WTC11 (cell line): ENCODE data around the gene COL4A1. TPM values are rescaled to one million over a fixed set of nuclear protein-coding genes. Genes with fewer than 3 reads are reported as not detected.

Experiments used
- ATAC-seq: fragments of 200-7000 bp; cut with Tn5 transposase; 2 replicates; pipeline ENCODE4 v1.10.0; 2021; ENCODE audit warnings: mild to moderate bottlenecking, moderate library complexity
- CTCF ChIA-PET: fragments of 300-600 bp; sonication (Branson Sonifier 250); formaldehyde crosslinking; loops from one replicate; lab custom pipeline; 2021; ENCODE audit warnings: antibody characterized with exemption; lab: Charles Lee
- POLR2A ChIA-PET: fragments of 350-600 bp; sonication (Branson Sonifier 250); formaldehyde crosslinking; loops from one replicate; lab custom pipeline; 2021; ENCODE audit warnings: antibody characterized with exemption; lab: Charles Lee
- DNase-seq: peaks from one replicate; pipeline ENCODE4 v3.0.0; 2021; ENCODE audit warnings: low spot score
- H3K27ac Mint-ChIP-seq: 2 replicates; pipeline ENCODE4 v1.8.0; 2021; ENCODE audit warnings: mixed read lengths
- H3K27me3 Mint-ChIP-seq: 2 replicates; pipeline ENCODE4 v1.8.0; 2021; ENCODE audit warnings: low read depth, mild to moderate bottlenecking, moderate library complexity, mixed read lengths
- H3K36me3 Mint-ChIP-seq: 2 replicates; pipeline ENCODE4 v1.8.0; 2021; ENCODE audit warnings: mixed read lengths
- H3K4me1 Mint-ChIP-seq: 2 replicates; pipeline ENCODE4 v1.8.0; 2022; ENCODE audit warnings: mixed read lengths
- H3K4me3 Mint-ChIP-seq: 2 replicates; pipeline ENCODE4 v1.8.0; 2021; ENCODE audit warnings: mild to moderate bottlenecking, moderate library complexity, mixed read lengths
- H3K9me3 Mint-ChIP-seq: 2 replicates; pipeline ENCODE4 v1.8.0; 2021; ENCODE audit warnings: mixed read lengths
- AR ChIP-seq: fragments of 250-450 bp; sonication (Bioruptor Pico); IDR thresholded peaks from 2 replicates; pipeline ENCODE4 v1.9.0; 2021; ENCODE audit warnings: mild to moderate bottlenecking
- ATF3 ChIP-seq: sonication (generic); formaldehyde crosslinking; conservative IDR thresholded peaks from 2 replicates; pipeline ENCODE4 v1.8.1; 2022; ENCODE audit warnings: mild to moderate bottlenecking, missing genetic modification reagents
- CDX4 ChIP-seq: fragments of 250-450 bp; sonication (Bioruptor Pico); IDR thresholded peaks from 2 replicates; pipeline ENCODE4 v1.9.0; 2021; ENCODE audit warnings: moderate library complexity, mild to moderate bottlenecking, inconsistent platforms, borderline replicate concordance
- E2F5 ChIP-seq: sonication (generic); formaldehyde crosslinking; IDR thresholded peaks from 2 replicates; pipeline ENCODE4 v1.8.1; 2022; ENCODE audit warnings: mild to moderate bottlenecking, moderate library complexity, missing genetic modification reagents
- ERG ChIP-seq: fragments of 250-450 bp; sonication (Bioruptor Pico); IDR thresholded peaks from 2 replicates; pipeline ENCODE4 v1.8.0; 2021; ENCODE audit warnings: mild to moderate bottlenecking
- FOXK1 ChIP-seq: sonication (generic); formaldehyde crosslinking; IDR thresholded peaks from 2 replicates; pipeline ENCODE4 v1.8.0; 2022; ENCODE audit warnings: mild to moderate bottlenecking, moderate library complexity, missing genetic modification reagents
- GABPB1 ChIP-seq: sonication (generic); formaldehyde crosslinking; IDR thresholded peaks from 2 replicates; pipeline ENCODE4 v1.8.1; 2023; ENCODE audit warnings: mild to moderate bottlenecking, missing genetic modification reagents
- IRF1 ChIP-seq: sonication (generic); formaldehyde crosslinking; IDR thresholded peaks from 2 replicates; pipeline ENCODE4 v1.8.0; 2023; ENCODE audit warnings: missing genetic modification reagents
- IRF2 ChIP-seq: sonication (generic); formaldehyde crosslinking; IDR thresholded peaks from 2 replicates; pipeline ENCODE4 v1.8.0; 2022; ENCODE audit warnings: low read depth, missing genetic modification reagents, borderline replicate concordance
- JAZF1 ChIP-seq: fragments of 250-450 bp; sonication (Bioruptor Pico); IDR thresholded peaks from 2 replicates; pipeline ENCODE4 v1.9.0; 2021; ENCODE audit warnings: moderate library complexity, mild to moderate bottlenecking, inconsistent platforms
- NFE2L1 ChIP-seq: sonication (generic); formaldehyde crosslinking; IDR thresholded peaks from 2 replicates; pipeline ENCODE4 v1.8.1; 2023; ENCODE audit warnings: missing genetic modification reagents
- NR1H2 ChIP-seq: sonication (generic); formaldehyde crosslinking; IDR thresholded peaks from 2 replicates; pipeline ENCODE4 v1.9.0; 2021; ENCODE audit warnings: mild to moderate bottlenecking, moderate library complexity, missing genetic modification reagents
- NR2C2 ChIP-seq: sonication (generic); formaldehyde crosslinking; IDR thresholded peaks from 2 replicates; pipeline ENCODE4 v1.8.0; 2022; ENCODE audit warnings: mild to moderate bottlenecking, missing genetic modification reagents
- OVOL2 ChIP-seq: fragments of 250-450 bp; sonication (Bioruptor Pico); IDR thresholded peaks from 2 replicates; pipeline ENCODE4 v1.9.0; 2021; ENCODE audit warnings: mild to moderate bottlenecking, borderline replicate concordance
- PRRX2 ChIP-seq: fragments of 250-450 bp; sonication (Bioruptor Pico); IDR thresholded peaks from 2 replicates; pipeline ENCODE4 v1.8.0; 2021; ENCODE audit warnings: mild to moderate bottlenecking
- RELA ChIP-seq: sonication (generic); formaldehyde crosslinking; IDR thresholded peaks from 2 replicates; pipeline ENCODE4 v1.8.1; 2022; ENCODE audit warnings: missing genetic modification reagents, mild to moderate bottlenecking, borderline replicate concordance
- SP1 ChIP-seq: sonication (generic); formaldehyde crosslinking; conservative IDR thresholded peaks from 2 replicates; pipeline ENCODE4 v1.8.1; 2022; ENCODE audit warnings: missing genetic modification reagents
- TCF7 ChIP-seq: sonication (generic); formaldehyde crosslinking; IDR thresholded peaks from 2 replicates; pipeline ENCODE4 v1.8.0; 2022; ENCODE audit warnings: mild to moderate bottlenecking, low read depth, missing genetic modification reagents, moderate library complexity
- USF1 ChIP-seq: sonication (generic); formaldehyde crosslinking; IDR thresholded peaks from 2 replicates; pipeline ENCODE4 v1.8.0; 2022; ENCODE audit warnings: mild to moderate bottlenecking, missing genetic modification reagents
- ZMAT4 ChIP-seq: fragments of 250-450 bp; sonication (Bioruptor Pico); IDR thresholded peaks from 2 replicates; pipeline ENCODE4 v1.9.0; 2021; ENCODE audit warnings: mild to moderate bottlenecking
- ZNF396 ChIP-seq: fragments of 250-450 bp; sonication (Bioruptor Pico); IDR thresholded peaks from 2 replicates; pipeline ENCODE4 v1.8.0; 2021; ENCODE audit warnings: mild to moderate bottlenecking, moderate library complexity, borderline replicate concordance
- ZNF425 ChIP-seq: fragments of 250-450 bp; sonication (Bioruptor Pico); conservative IDR thresholded peaks from 2 replicates; pipeline ENCODE4 v1.9.0; 2021; ENCODE audit warnings: mild to moderate bottlenecking
- ZNF671 ChIP-seq: fragments of 250-450 bp; sonication (Bioruptor Pico); IDR thresholded peaks from 2 replicates; pipeline ENCODE4 v1.8.0; 2021; ENCODE audit warnings: mild to moderate bottlenecking
- ZSCAN18 ChIP-seq: fragments of 250-450 bp; sonication (Bioruptor Pico); IDR thresholded peaks from 2 replicates; pipeline ENCODE4 v2.1.2; 2022; ENCODE audit warnings: mild to moderate bottlenecking, moderate library complexity
- total RNA-seq: library from RNA; stranded (reverse); gene quantifications from 3 replicates; pipeline ENCODE4 v1.2.3, GENCODE V29; 2021

COL4A1 gene
- total RNA-seq, 1 experiment from 2014 or later = 89.6 TPM

GRCh38 chr13:110329258-110329657, 22.3 kb upstream of the COL4A1 start:
- Mint-ChIP-seq H3K27me3 (no peaks in the 10 kb centered on the region), H3K36me3 (no peaks in the 10 kb centered on the region), H3K27ac (no peak overlapping the region), H3K9me3 (no peaks in the 10 kb centered on the region), H3K4me1 (peaks cover 65% of the 10 kb centered on the region), H3K4me3 (no peak overlapping the region)
- ChIA-PET POLR2A (interaction anchor here (1.1 to 2.5 kb wide), 2 partner anchors 21 to 23 kb away, joined by 5 to 11 read pairs; partner anchors contain the start of genes COL4A1 and COL4A2), CTCF (interaction anchor here (2.2 kb wide), 1 partner anchor 23 kb away, joined by 13 read pairs; no protein-coding TSS in a partner anchor)
- DNase-seq = no peak
- ATAC-seq = no peak
- TF ChIP-seq NR1H2 (CRISPR knock-in tag) = no peak
- TF ChIP-seq IRF1 (CRISPR knock-in tag) = no peak
- no peak for TF ChIP-seq IRF2 (CRISPR knock-in tag)
- TF ChIP-seq USF1 (CRISPR knock-in tag) = no peak
- no peak for TF ChIP-seq RELA (CRISPR knock-in tag)
- TF ChIP-seq ATF3 = no peak
- no peak for TF ChIP-seq TCF7
- TF ChIP-seq E2F5 = no peak
- TF ChIP-seq ZNF671 (CRISPR knock-in tag) = no peak
- no peak for TF ChIP-seq NR2C2 (CRISPR knock-in tag)
- no peak for TF ChIP-seq NFE2L1
- no peak for TF ChIP-seq SP1 (CRISPR knock-in tag)
- TF ChIP-seq GABPB1 (CRISPR knock-in tag) = no peak
- no peak for TF ChIP-seq FOXK1 (CRISPR knock-in tag)
- TF ChIP-seq CDX4 (CRISPR knock-in tag) = no peak
- TF ChIP-seq ERG = no peak
- TF ChIP-seq ZNF425 = no peak
- no peak for TF ChIP-seq PRRX2
- TF ChIP-seq, all 79 proteins: peak for 0

GRCh38 chr13:110328573-110328972, 21.6 kb upstream of the COL4A1 start:
- ATAC-seq = no peak
- no peaks in the 10 kb centered on the region for H3K36me3 Mint-ChIP-seq
- no peak for TF ChIP-seq ZNF396 (CRISPR knock-in tag)
- TF ChIP-seq ZMAT4 (CRISPR knock-in tag) = no peak
- no peak for TF ChIP-seq OVOL2
- TF ChIP-seq ZSCAN18 = no peak
- no peak for TF ChIP-seq USF1 (CRISPR knock-in tag)
- TF ChIP-seq JAZF1 = no peak
- TF ChIP-seq AR (CRISPR knock-in tag) = no peak

More at GRCh38 chr13:110328573-110328972, 21.6 kb upstream of the COL4A1 start:
- ChIA-PET CTCF (interaction anchor here (2.2 kb wide), 1 partner anchor 24 kb away, joined by 13 read pairs; no protein-coding TSS in a partner anchor), POLR2A (interaction anchor here (2.5 kb wide), 1 partner anchor 22 kb away, joined by 11 read pairs; the partner anchor contains the start of genes COL4A1 and COL4A2)
- H3K4me3 Mint-ChIP-seq = no peak overlapping the region
- H3K4me1 Mint-ChIP-seq = peaks cover 71% of the 10 kb centered on the region
- H3K27me3 Mint-ChIP-seq = no peaks in the 10 kb centered on the region
- no peak for DNase-seq
- no peak overlapping the region for H3K27ac Mint-ChIP-seq
- H3K9me3 Mint-ChIP-seq = no peaks in the 10 kb centered on the region
